Neural cell (in vitro differentiated cells): ENCODE results near the gene CD83. TPM values are rescaled to one million over a fixed set of nuclear protein-coding genes. Genes with fewer than 3 reads are reported as not detected.

Experiments
- H2AFZ ChIP-seq: fragments of 200-600, 300-800 bp; sonication (generic), shearing (Covaris generic); 2 replicates; pipeline ENCODE4 v1.6.0; 2014; ENCODE audit warnings: low read depth, mild to moderate bottlenecking, antibody characterized with exemption, low read length, moderate library complexity
- H3F3A ChIP-seq: fragments of 200-600 bp; shearing (Covaris generic); 2 replicates; pipeline ENCODE4 v1.6.1; 2016; ENCODE audit warnings: mild to moderate bottlenecking, moderate library complexity, mixed read lengths, antibody characterized with exemption, low read length; ENCODE audit not compliant: insufficient read depth, poor library complexity, severe bottlenecking
- H3K27ac ChIP-seq: fragments of 200-600, 300-800 bp; sonication (generic), shearing (Covaris generic); 2 replicates; pipeline ENCODE4 v1.5.1; 2014; ENCODE audit warnings: mild to moderate bottlenecking, low read length, moderate library complexity
- H3K27me3 ChIP-seq: fragments of 300-800, 200-600 bp; sonication (generic), shearing (Covaris generic); 2 replicates; pipeline ENCODE4 v1.6.0; 2014; ENCODE audit warnings: mild to moderate bottlenecking, low read depth, low read length, moderate library complexity; ENCODE audit not compliant: insufficient read depth
- H3K36me3 ChIP-seq: fragments of 300-800, 200-600 bp; sonication (generic), shearing (Covaris generic); 2 replicates; pipeline ENCODE4 v1.5.1; 2014; ENCODE audit warnings: mild to moderate bottlenecking, antibody characterized with exemption, low read length, moderate library complexity; ENCODE audit not compliant: insufficient read depth
- H3K4me2 ChIP-seq: fragments of 300-800, 200-600 bp; sonication (generic), shearing (Covaris generic); 2 replicates; pipeline ENCODE4 v1.6.0; 2014; ENCODE audit warnings: mild to moderate bottlenecking, low read length
- H3K4me3 ChIP-seq: fragments of 300-800, 200-600 bp; sonication (generic), shearing (Covaris generic); 2 replicates; pipeline ENCODE4 v1.5.1; 2014; ENCODE audit warnings: mild to moderate bottlenecking, low read length, moderate library complexity
- H3K79me2 ChIP-seq: fragments of 200-600 bp; shearing (Covaris generic); replicated peaks from 2 replicates; pipeline ENCODE4 v1.6.0; 2014; ENCODE audit warnings: mild to moderate bottlenecking, low read length, moderate library complexity; ENCODE audit not compliant: insufficient read depth
- H3K9ac ChIP-seq: fragments of 300-800, 200-600 bp; sonication (generic), shearing (Covaris generic); 2 replicates; pipeline ENCODE4 v1.6.1; 2016; ENCODE audit warnings: mild to moderate bottlenecking, low read length, mixed read lengths
- H3K9me2 ChIP-seq: fragments of 200-600 bp; shearing (Covaris generic); 2 replicates; pipeline ENCODE4 v1.6.1; 2016; ENCODE audit warnings: mild to moderate bottlenecking, low read length, mixed read lengths; ENCODE audit not compliant: insufficient read depth
- H3K9me3 ChIP-seq: fragments of 200-600, 300-800 bp; sonication (generic), shearing (Covaris generic); 2 replicates; pipeline ENCODE4 v1.6.1; 2016; ENCODE audit warnings: mild to moderate bottlenecking, mixed run types, low read length, moderate library complexity, mixed read lengths
- H4K20me1 ChIP-seq: fragments of 200-600 bp; shearing (Covaris generic); 2 replicates; pipeline ENCODE4 v1.6.1; 2016; ENCODE audit warnings: mild to moderate bottlenecking, mixed run types; ENCODE audit not compliant: insufficient read depth
- EP300 ChIP-seq: fragments of 450-650 bp; conservative IDR thresholded peaks from 2 replicates; pipeline ENCODE4 v1.6.1; 2014; ENCODE audit warnings: antibody characterized with exemption, mild to moderate bottlenecking, moderate library complexity; ENCODE audit not compliant: poor library complexity, severe bottlenecking
- EZH2 ChIP-seq: fragments of 200-600, 300-800 bp; shearing (Covaris generic), sonication (generic); IDR thresholded peaks from 2 replicates; pipeline ENCODE4 v1.6.1; 2014; ENCODE audit warnings: antibody characterized with exemption, low read length, borderline replicate concordance, mild to moderate bottlenecking; ENCODE audit not compliant: insufficient read depth, poor library complexity, severe bottlenecking
- MXI1 ChIP-seq: fragments of 450-650 bp; conservative IDR thresholded peaks from 2 replicates; pipeline ENCODE4 v1.6.1; 2014; ENCODE audit warnings: antibody characterized with exemption, mild to moderate bottlenecking; ENCODE audit not compliant: poor library complexity, severe bottlenecking
- POLR2AphosphoS5 ChIP-seq: IDR thresholded peaks from 2 replicates; pipeline ENCODE4 v1.6.1; 2012
- RAD21 ChIP-seq: fragments of 450-650 bp; conservative IDR thresholded peaks from 2 replicates; pipeline ENCODE4 v1.6.1; 2014; ENCODE audit warnings: antibody characterized with exemption, mild to moderate bottlenecking, moderate library complexity
- SMC3 ChIP-seq: fragments of 450-650 bp; conservative IDR thresholded peaks from 2 replicates; pipeline ENCODE4 v1.6.1; 2014; ENCODE audit warnings: antibody characterized with exemption, mild to moderate bottlenecking, moderate library complexity; ENCODE audit not compliant: poor library complexity
- TAF1 ChIP-seq: IDR thresholded peaks from 2 replicates; pipeline ENCODE4 v1.6.1; 2012; ENCODE audit warnings: low read depth
- polyA plus RNA-seq: library from polyadenylated mRNA; depleted of rRNA; stranded (reverse); fragments of >200 nt; gene quantifications from 2 replicates; pipeline ENCODE4 v1.2.3, GENCODE V29; 2014
- TF ChIP-seq, protein P1 (sequence below): IDR thresholded peaks from 2 replicates; pipeline ENCODE4 v1.6.1; 2012; ENCODE audit warnings: borderline replicate concordance
- TF ChIP-seq, protein P2 (sequence below): fragments of 450-650 bp; IDR thresholded peaks from 2 replicates; pipeline ENCODE4 v1.5.1; 2014; ENCODE audit warnings: antibody characterized with exemption, mild to moderate bottlenecking, moderate library complexity; ENCODE audit not compliant: poor library complexity, severe bottlenecking

Gene CD83
- polyA plus RNA-seq, 1 donor from 2014 or later = 17.0 TPM

DNA sequence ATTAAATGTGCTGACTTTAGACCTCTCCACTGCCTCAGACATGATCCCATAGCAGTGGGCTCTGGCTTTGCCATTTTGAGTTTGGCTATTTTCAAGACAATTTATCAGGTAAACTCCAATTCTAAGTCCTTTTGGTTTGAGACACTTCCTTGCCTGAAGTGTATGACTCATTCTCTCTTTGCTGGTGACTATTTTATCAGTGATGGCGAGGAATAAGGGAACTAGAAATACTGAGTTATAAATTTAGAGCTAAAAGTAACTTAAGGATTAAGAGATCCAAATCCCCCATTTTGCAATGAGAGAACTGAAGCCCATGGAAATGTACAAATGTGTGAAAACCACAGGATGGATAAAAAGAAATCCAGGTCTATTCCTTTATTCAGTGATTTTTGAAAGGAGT, 30.9 kb upstream of the CD83 start:
- Histone ChIP-seq H3K9me3 (no peaks in the 10 kb centered on the region), H3K27me3 (no peaks in the 10 kb centered on the region), H3K9me2 (no peaks in the 10 kb centered on the region), H3K4me2 (no peak overlapping the region), H3K9ac (no peak overlapping the region), H4K20me1 (no peaks in the 10 kb centered on the region), H3K4me3 (no peak overlapping the region), H3K79me2 (no peaks in the 10 kb centered on the region), H2AFZ (no peak overlapping the region), H3K27ac (no peak overlapping the region), H3F3A (no peaks in the 10 kb centered on the region), H3K36me3 (no peaks in the 10 kb centered on the region)
- TF ChIP-seq SMC3 = no peak
- TF ChIP-seq, protein P1, sequence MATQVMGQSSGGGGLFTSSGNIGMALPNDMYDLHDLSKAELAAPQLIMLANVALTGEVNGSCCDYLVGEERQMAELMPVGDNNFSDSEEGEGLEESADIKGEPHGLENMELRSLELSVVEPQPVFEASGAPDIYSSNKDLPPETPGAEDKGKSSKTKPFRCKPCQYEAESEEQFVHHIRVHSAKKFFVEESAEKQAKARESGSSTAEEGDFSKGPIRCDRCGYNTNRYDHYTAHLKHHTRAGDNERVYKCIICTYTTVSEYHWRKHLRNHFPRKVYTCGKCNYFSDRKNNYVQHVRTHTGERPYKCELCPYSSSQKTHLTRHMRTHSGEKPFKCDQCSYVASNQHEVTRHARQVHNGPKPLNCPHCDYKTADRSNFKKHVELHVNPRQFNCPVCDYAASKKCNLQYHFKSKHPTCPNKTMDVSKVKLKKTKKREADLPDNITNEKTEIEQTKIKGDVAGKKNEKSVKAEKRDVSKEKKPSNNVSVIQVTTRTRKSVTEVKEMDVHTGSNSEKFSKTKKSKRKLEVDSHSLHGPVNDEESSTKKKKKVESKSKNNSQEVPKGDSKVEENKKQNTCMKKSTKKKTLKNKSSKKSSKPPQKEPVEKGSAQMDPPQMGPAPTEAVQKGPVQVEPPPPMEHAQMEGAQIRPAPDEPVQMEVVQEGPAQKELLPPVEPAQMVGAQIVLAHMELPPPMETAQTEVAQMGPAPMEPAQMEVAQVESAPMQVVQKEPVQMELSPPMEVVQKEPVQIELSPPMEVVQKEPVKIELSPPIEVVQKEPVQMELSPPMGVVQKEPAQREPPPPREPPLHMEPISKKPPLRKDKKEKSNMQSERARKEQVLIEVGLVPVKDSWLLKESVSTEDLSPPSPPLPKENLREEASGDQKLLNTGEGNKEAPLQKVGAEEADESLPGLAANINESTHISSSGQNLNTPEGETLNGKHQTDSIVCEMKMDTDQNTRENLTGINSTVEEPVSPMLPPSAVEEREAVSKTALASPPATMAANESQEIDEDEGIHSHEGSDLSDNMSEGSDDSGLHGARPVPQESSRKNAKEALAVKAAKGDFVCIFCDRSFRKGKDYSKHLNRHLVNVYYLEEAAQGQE = no peak
- no peak for TF ChIP-seq RAD21
- TF ChIP-seq, protein P2, sequence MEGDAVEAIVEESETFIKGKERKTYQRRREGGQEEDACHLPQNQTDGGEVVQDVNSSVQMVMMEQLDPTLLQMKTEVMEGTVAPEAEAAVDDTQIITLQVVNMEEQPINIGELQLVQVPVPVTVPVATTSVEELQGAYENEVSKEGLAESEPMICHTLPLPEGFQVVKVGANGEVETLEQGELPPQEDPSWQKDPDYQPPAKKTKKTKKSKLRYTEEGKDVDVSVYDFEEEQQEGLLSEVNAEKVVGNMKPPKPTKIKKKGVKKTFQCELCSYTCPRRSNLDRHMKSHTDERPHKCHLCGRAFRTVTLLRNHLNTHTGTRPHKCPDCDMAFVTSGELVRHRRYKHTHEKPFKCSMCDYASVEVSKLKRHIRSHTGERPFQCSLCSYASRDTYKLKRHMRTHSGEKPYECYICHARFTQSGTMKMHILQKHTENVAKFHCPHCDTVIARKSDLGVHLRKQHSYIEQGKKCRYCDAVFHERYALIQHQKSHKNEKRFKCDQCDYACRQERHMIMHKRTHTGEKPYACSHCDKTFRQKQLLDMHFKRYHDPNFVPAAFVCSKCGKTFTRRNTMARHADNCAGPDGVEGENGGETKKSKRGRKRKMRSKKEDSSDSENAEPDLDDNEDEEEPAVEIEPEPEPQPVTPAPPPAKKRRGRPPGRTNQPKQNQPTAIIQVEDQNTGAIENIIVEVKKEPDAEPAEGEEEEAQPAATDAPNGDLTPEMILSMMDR = no peak
- no peak for TF ChIP-seq EZH2
- no peak for TF ChIP-seq MXI1
- no peak for TF ChIP-seq TAF1
- no peak for TF ChIP-seq EP300
- TF ChIP-seq POLR2AphosphoS5 = no peak

DNA sequence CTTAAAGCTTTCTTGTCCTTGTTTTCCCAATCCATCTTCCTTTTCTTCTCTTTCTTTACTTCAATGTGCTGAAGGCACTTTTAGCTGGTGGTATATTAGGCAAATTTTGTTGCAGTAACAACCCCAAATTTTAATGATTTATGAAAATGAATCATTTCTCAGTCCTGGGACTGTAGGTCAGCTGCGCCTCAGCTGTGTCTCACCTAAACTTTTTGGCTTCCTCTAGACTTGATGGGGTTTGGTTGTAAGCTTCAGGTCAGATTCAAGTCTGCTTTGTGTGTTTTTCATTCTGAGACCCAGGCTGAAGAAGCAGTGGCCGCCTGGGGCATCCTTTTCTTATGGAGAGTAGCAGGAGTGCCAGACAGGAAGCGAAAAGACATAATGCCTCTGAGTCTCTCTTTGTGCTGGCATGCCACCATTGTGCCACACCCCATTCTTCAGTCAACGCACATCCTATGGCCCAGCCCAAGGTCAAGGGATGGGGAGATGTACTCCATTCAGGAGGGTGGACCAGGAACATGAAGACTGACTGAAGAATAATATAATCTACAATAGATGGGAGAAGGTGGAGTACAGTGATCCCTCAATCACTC, 28.9 kb upstream of the CD83 start:
- no peak overlapping the region for H3K4me2 ChIP-seq
- H4K20me1 ChIP-seq = no peaks in the 10 kb centered on the region
- no peaks in the 10 kb centered on the region for H3K79me2 ChIP-seq
- H3F3A ChIP-seq = no peaks in the 10 kb centered on the region
- no peak for TF ChIP-seq TAF1
- no peak for TF ChIP-seq SMC3
- no peak for TF ChIP-seq POLR2AphosphoS5
- TF ChIP-seq, protein P1 = no peak
- TF ChIP-seq, protein P2 = no peak
- TF ChIP-seq RAD21 = no peak
- TF ChIP-seq EP300 = no peak
- TF ChIP-seq MXI1 = no peak
- TF ChIP-seq EZH2 = no peak
- no peaks in the 10 kb centered on the region for H3K36me3 ChIP-seq
- H3K9me2 ChIP-seq = no peaks in the 10 kb centered on the region
- H3K4me3 ChIP-seq = no peak overlapping the region
- H3K9ac ChIP-seq = no peak overlapping the region
- H3K27me3 ChIP-seq = no peaks in the 10 kb centered on the region
- H2AFZ ChIP-seq = no peak overlapping the region
- H3K27ac ChIP-seq = no peak overlapping the region
- no peaks in the 10 kb centered on the region for H3K9me3 ChIP-seq
